DOHH2 (cell line): ENCODE measurements around the gene MRFAP1.

Experiments used
- H3F3A ChIP-seq: fragments of 200-600 bp; sonication (generic), shearing (Covaris generic); 2 replicates; pipeline ENCODE4 v1.6.0; 2016; ENCODE audit warnings: antibody characterized with exemption, mild to moderate bottlenecking; ENCODE audit not compliant: control insufficient read depth, insufficient read depth
- H3K27ac ChIP-seq: fragments of 200-600 bp; sonication (generic); 2 replicates; pipeline ENCODE4 v1.5.1; 2014; ENCODE audit warnings: low read depth, mild to moderate bottlenecking, low read length, moderate library complexity
- H3K27me3 ChIP-seq: fragments of 200-600 bp; sonication (generic); 2 replicates; pipeline ENCODE4 v1.6.1; 2014; ENCODE audit warnings: mild to moderate bottlenecking, low read length, mixed read lengths; ENCODE audit not compliant: control insufficient read depth
- H3K36me3 ChIP-seq: fragments of 200-600 bp; sonication (generic); 2 replicates; pipeline ENCODE4 v1.6.1; 2014; ENCODE audit warnings: mild to moderate bottlenecking, low read length, moderate library complexity, mixed read lengths; ENCODE audit not compliant: control insufficient read depth
- H3K4me1 ChIP-seq: fragments of 200-600 bp; sonication (generic); 2 replicates; pipeline ENCODE4 v1.6.1; 2014; ENCODE audit warnings: mild to moderate bottlenecking, low read length, mixed read lengths; ENCODE audit not compliant: control insufficient read depth
- H3K4me2 ChIP-seq: fragments of 200-600 bp; sonication (generic); 2 replicates; pipeline ENCODE4 v1.6.0; 2014; ENCODE audit warnings: mild to moderate bottlenecking, low read length, moderate library complexity
- H3K4me3 ChIP-seq: fragments of 200-600 bp; sonication (generic); 2 replicates; pipeline ENCODE4 v1.5.1; 2014; ENCODE audit warnings: mild to moderate bottlenecking, low read length, mixed read lengths
- H3K79me2 ChIP-seq: fragments of 200-600 bp; sonication (generic); 2 replicates; pipeline ENCODE4 v1.6.1; 2014; ENCODE audit warnings: mild to moderate bottlenecking, low read length, mixed read lengths; ENCODE audit not compliant: control insufficient read depth
- H3K9me2 ChIP-seq: fragments of 200-600 bp; sonication (generic); replicated peaks from 2 replicates; pipeline ENCODE4 v1.6.1; 2014; ENCODE audit warnings: mild to moderate bottlenecking, low read length, mixed read lengths; ENCODE audit not compliant: control insufficient read depth
- H3K9me3 ChIP-seq: fragments of 200-600 bp; sonication (generic); 2 replicates; pipeline ENCODE4 v1.6.1; 2014; ENCODE audit warnings: antibody characterized with exemption, low read length, mixed read lengths; ENCODE audit not compliant: control insufficient read depth, insufficient read depth
- H4K20me1 ChIP-seq: fragments of 200-600 bp; sonication (generic); 2 replicates; pipeline ENCODE4 v1.6.0; 2014; ENCODE audit warnings: low read depth, mild to moderate bottlenecking, antibody characterized with exemption, low read length, moderate library complexity; ENCODE audit not compliant: control insufficient read depth, insufficient read depth
- EZH2phosphoT487 ChIP-seq: fragments of 200-600 bp; sonication (generic); IDR thresholded peaks from 2 replicates; pipeline ENCODE4 v1.6.1; 2017; ENCODE audit warnings: borderline replicate concordance, mild to moderate bottlenecking, antibody characterized with exemption, low read length, moderate library complexity, mixed read lengths
- TF ChIP-seq, protein P1 (sequence below): fragments of 200-600 bp; sonication (generic); IDR thresholded peaks from one replicate; pipeline ENCODE4 v1.5.1; 2014; ENCODE audit warnings: antibody characterized with exemption, mild to moderate bottlenecking, low read depth, low read length; ENCODE audit not compliant: poor library complexity, severe bottlenecking

MRFAP1 gene

DNA sequence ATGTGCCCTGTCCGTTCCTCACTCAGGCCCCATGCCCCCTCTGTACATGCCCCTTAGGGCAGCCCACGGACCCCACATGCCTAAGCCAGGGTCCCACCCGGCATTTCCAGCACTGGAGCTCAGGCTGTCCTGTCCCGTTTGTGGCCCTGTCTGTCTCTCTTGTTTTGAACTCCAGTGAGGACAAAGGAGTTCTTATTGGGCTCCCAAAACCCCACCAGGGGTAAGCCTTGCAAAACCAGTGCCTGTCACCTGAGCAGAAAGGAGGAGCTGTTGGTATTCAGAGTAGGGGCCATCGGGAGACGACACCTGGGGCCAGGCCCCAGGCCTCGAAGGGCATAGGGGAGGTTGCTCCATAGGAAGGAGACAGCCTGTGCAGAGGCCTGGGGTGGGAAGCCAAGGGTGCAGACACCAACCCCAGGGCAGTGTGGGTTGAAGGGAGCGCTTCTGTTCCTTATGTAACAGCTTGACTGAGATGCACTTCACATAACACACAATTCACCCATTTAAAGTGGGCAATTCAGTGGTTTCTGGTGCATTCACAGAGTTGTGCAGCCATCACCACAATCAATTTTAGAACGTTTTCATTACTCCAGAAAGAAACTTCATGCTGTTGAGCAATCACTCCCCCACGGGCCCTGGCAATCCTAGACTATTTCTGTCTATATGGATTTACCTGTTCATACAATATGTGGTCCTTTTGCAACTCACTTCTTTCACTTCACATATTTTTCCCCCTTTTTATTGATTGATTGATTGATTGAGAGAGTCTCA lies 33.8 kb upstream of the MRFAP1 start:
- peaks cover 5% of the 10 kb centered on the region; the same call in 1 of the 2 replicates for H3K9me3 ChIP-seq
- H3K9me2 ChIP-seq, result no peaks in the 10 kb centered on the region
- H3K4me1 ChIP-seq, result no peaks in the 10 kb centered on the region
- no peak overlapping the region for H3K4me2 ChIP-seq
- no peaks in the 10 kb centered on the region for H4K20me1 ChIP-seq
- no peak overlapping the region for H3K27ac ChIP-seq
- no peak overlapping the region for H3K4me3 ChIP-seq
- TF ChIP-seq EZH2phosphoT487, result no peak
- TF ChIP-seq, protein P1, sequence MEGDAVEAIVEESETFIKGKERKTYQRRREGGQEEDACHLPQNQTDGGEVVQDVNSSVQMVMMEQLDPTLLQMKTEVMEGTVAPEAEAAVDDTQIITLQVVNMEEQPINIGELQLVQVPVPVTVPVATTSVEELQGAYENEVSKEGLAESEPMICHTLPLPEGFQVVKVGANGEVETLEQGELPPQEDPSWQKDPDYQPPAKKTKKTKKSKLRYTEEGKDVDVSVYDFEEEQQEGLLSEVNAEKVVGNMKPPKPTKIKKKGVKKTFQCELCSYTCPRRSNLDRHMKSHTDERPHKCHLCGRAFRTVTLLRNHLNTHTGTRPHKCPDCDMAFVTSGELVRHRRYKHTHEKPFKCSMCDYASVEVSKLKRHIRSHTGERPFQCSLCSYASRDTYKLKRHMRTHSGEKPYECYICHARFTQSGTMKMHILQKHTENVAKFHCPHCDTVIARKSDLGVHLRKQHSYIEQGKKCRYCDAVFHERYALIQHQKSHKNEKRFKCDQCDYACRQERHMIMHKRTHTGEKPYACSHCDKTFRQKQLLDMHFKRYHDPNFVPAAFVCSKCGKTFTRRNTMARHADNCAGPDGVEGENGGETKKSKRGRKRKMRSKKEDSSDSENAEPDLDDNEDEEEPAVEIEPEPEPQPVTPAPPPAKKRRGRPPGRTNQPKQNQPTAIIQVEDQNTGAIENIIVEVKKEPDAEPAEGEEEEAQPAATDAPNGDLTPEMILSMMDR, result no peak
- no peaks in the 10 kb centered on the region for H3K27me3 ChIP-seq
- H3F3A ChIP-seq, result no peaks in the 10 kb centered on the region
- peaks cover 4% of the 10 kb centered on the region; the same call in 1 of the 2 replicates for H3K36me3 ChIP-seq
- H3K79me2 ChIP-seq, result no peaks in the 10 kb centered on the region

DNA sequence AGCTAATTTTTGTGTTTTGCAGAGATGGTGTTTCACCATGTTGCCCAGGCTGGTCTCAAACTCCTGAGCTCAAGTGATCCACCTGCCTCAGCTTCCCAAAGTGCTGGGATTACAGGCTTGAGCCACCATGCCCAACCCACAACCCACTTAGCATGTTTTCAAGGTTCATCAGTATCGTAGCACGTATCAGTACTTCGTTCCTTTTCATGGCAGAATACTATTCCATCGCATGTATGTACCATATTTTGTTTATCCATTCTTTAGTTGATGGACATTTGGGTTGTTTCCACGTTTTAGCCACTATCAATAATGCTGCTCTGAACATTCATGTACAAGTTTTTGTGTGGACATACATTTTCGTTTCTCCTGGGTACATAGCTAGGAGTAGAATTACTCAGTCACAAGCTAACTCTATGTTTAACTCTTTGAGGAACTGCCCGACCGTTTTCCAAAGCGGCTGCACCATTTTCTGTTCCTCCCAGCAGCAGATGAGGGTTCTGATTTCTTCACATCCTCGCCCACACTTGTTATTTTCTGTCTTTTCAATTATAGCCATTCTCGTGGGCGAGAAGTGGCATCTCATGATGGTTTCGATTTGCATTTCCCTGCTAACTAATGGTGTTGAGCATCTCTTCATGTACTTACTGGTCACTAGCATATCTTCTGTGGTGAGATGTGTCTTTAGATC lies 33.0 kb upstream of the MRFAP1 start:
- no peaks in the 10 kb centered on the region for H3K79me2 ChIP-seq
- no peak overlapping the region for H3K27ac ChIP-seq
- no peak overlapping the region for H3K4me2 ChIP-seq
- H3K9me2 ChIP-seq, result no peaks in the 10 kb centered on the region
- H3K4me3 ChIP-seq, result no peak overlapping the region
- no peaks in the 10 kb centered on the region for H3K27me3 ChIP-seq
- H3K36me3 ChIP-seq, result peaks cover 4% of the 10 kb centered on the region; the same call in 1 of the 2 replicates
- no peaks in the 10 kb centered on the region for H3F3A ChIP-seq
- no peaks in the 10 kb centered on the region for H3K4me1 ChIP-seq
- TF ChIP-seq, protein P1, result no peak
- no peak for TF ChIP-seq EZH2phosphoT487
- H3K9me3 ChIP-seq, result peaks cover 5% of the 10 kb centered on the region; the same call in 1 of the 2 replicates
- no peaks in the 10 kb centered on the region for H4K20me1 ChIP-seq

DNA sequence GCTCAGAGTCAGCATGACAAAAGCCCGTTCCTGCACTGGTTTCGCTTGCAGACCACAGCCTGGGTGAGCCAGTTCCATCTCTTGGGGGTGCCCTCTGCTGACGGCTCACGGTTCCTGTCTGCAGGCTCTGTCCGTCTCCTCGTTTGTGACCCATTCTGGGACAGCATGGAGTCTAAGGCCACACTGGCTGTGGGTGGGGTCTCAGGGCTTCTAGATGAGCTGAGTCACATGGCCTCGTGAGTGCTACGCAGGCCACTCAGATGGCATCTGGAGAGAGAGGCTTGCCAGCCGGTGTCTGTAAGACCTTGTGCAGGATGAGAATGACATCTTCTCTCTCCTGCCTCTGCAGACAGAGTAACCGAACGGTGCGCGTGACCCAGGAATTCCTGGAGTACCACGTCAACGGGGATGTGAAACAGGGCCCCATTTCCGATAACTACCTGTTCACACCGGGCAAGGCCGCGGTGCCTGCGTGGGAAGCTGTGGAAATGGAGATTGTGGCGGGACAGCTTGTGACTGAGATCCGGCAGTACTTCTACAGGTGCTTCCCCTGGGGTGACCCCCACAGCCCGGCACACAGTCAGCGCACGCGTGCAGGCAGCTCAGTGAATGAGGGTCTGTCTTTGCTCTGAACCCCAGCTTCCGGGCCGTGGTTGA lies 31.6 kb upstream of the MRFAP1 start:
- no peak overlapping the region for H3K27ac ChIP-seq
- H3F3A ChIP-seq, result no peaks in the 10 kb centered on the region
- peaks cover 5% of the 10 kb centered on the region; the same call in 1 of the 2 replicates for H3K9me3 ChIP-seq
- H3K4me2 ChIP-seq, result no peak overlapping the region
- no peaks in the 10 kb centered on the region for H3K9me2 ChIP-seq
- H4K20me1 ChIP-seq, result no peaks in the 10 kb centered on the region
- no peaks in the 10 kb centered on the region for H3K79me2 ChIP-seq
- TF ChIP-seq, protein P1, result no peak
- no peak for TF ChIP-seq EZH2phosphoT487
- H3K4me3 ChIP-seq, result no peak overlapping the region
- H3K36me3 ChIP-seq, result peaks cover 4% of the 10 kb centered on the region; the same call in 1 of the 2 replicates
- no peaks in the 10 kb centered on the region for H3K4me1 ChIP-seq
- H3K27me3 ChIP-seq, result no peaks in the 10 kb centered on the region
